ENCODE data around the gene SNX9. TPM values are rescaled to one million over a fixed set of nuclear protein-coding genes. Genes with fewer than 3 reads are reported as not detected.

The SNX9 gene
- total and polyA plus RNA-seq, 2 of the 4 experiments (the other 2 are of a cell fraction), result 35.3 to 41.2 TPM

DNA sequence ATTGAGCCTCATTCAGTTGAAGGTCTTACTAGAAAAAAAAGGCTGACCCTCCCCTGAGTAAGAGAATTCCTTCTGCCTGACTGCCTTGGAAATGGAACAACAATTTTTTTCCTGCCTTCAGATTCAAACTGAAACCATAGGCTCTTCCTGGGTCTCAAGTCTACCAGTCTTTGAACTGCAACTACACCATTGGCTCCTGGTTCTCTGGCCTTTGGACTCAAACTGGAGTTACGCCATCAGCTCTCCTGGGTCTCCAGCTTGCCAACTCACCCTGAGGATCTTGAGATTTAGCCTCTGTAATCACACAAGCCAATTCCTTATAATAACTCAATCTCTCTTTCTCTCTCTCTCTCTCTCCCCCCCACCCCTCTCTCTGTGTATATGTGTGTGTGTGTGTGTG, 36.0 kb upstream of the SNX9 start:
- no peak overlapping the region for H2BK120ac ChIP-seq (ENCODE audit: low read depth, low read length)
- no peak overlapping the region for H3K18ac ChIP-seq (ENCODE audit: low read depth, low read length)
- H3K9me1 ChIP-seq (ENCODE audit: insufficient read depth, low read length), result no peaks in the 10 kb centered on the region
- no peaks in the 10 kb centered on the region for H4K20me1 ChIP-seq (ENCODE audit: insufficient read depth, low read length)
- peak overlapping the region; percentile 34 for H2AFZ ChIP-seq (replicated peaks; ENCODE audit: low read length, poor library complexity)
- H2BK15ac ChIP-seq (ENCODE audit: low read depth, low read length), result no peak overlapping the region; the same call in 2 of the 3 replicates
- H3K23ac ChIP-seq (ENCODE audit: low read depth, low read length), result peak overlapping the region; percentile 52; the same call in 1 of the 2 replicates
- no peaks in the 10 kb centered on the region for H3K79me1 ChIP-seq (ENCODE audit: low read depth in 1 of 2, low read length in 2 of 2)
- peak overlapping the region; percentile 63; the same call in 1 of the 2 replicates for H4K5ac ChIP-seq (ENCODE audit: low read depth, low read length)
- H4K8ac ChIP-seq (ENCODE audit: low read depth in 2 of 2, low read length in 2 of 2), result no peak overlapping the region
- no peaks in the 10 kb centered on the region; the same call in 1 of the 2 replicates for H3K4me1 ChIP-seq (ENCODE audit: control insufficient read depth, insufficient read depth, low read length)
- no peak overlapping the region for H3K27ac ChIP-seq (ENCODE audit: insufficient read depth, low read length)
- no peak overlapping the region for H3K14ac ChIP-seq (replicated peaks; ENCODE audit: low read depth, low read length)
- WGBS, 2 experiments (ENCODE audit: extremely low coverage in 2 of 2, insufficient read length in 1 of 2), result 100% methylated on average over 1 of the region's 1 CpG; no CpG with 5 or more reads in 1 of the 2 experiments
- H3K4me2 ChIP-seq (ENCODE audit: low read depth, low read length), result no peak overlapping the region
- no peak overlapping the region for H2BK20ac ChIP-seq (ENCODE audit: low read depth, low read length)
- H3K4ac ChIP-seq (ENCODE audit: low read depth, low read length), result no peak overlapping the region
- no peak overlapping the region for H3K9ac ChIP-seq (ENCODE audit: low read depth, low read length)
- no peak overlapping the region for H2AK9ac ChIP-seq (replicated peaks; ENCODE audit: low read depth, low read length, poor library complexity)
- no TSS peak for BruUV-seq (replicated peaks)
- H3K9me3 ChIP-seq (ENCODE audit: control insufficient read depth, insufficient read depth, low read length), result no peaks in the 10 kb centered on the region
- H2BK5ac ChIP-seq (ENCODE audit: low read depth, low read length, poor library complexity, severe bottlenecking), result no peak overlapping the region
- ATAC-seq (ENCODE audit: low read depth) (no peak), DNase-seq (peak; percentile 41)
- no peak overlapping the region for H3K4me3 ChIP-seq (ENCODE audit: insufficient read depth, low read depth, low read length)
- TF ChIP-seq CEBPB (IDR thresholded peaks at IDR 0.05; ENCODE audit: low read depth, low read length) (peak; percentile 32; the same call in 1 of the 2 replicates), SMC3 (IDR thresholded peaks at IDR 0.05; ENCODE audit: low read depth, low read length) (no peak), MAZ (IDR thresholded peaks at IDR 0.05; ENCODE audit: borderline replicate concordance, low read depth, low read length) (no peak)
- dilution Hi-C loops (cut with HindIII; ENCODE audit: low sequenced_read_pairs, unreplicated experiment), result no loop called here
- ChIA-PET CTCF (no interaction called here), POLR2A (ENCODE audit: unreplicated experiment) (no interaction called here)
- in situ Hi-C loops (cut with MboI; ENCODE audit: low sequenced_read_pairs), result no loop called here
- H3K27me3 ChIP-seq (ENCODE audit: control insufficient read depth, insufficient read depth, low read length), result no peaks in the 10 kb centered on the region
- no peaks in the 10 kb centered on the region for H3K36me3 ChIP-seq (ENCODE audit: control insufficient read depth, insufficient read depth, low read length)
- H2AK5ac ChIP-seq (ENCODE audit: low read depth, low read length), result no peak overlapping the region
- no peak overlapping the region for H3K56ac ChIP-seq (ENCODE audit: extremely low read depth, insufficient read depth, low read length)
- no peak overlapping the region for H4K91ac ChIP-seq (ENCODE audit: insufficient read depth, low read depth, low read length)
- intact Hi-C loops (cut with micrococcal nuclease), result no loop called here

All from IMR-90 (cell line).